ENCODE data around the gene FAM168B.

GRCh38 chr2:131014141-131014540, 79.1 kb downstream of the FAM168B start:
- no peak for TF ChIP-seq CTCF (IDR thresholded peaks at IDR 0.05; ENCODE audit: low read length)
- TF ChIP-seq EZH2 (IDR thresholded peaks at IDR 0.05; ENCODE audit: borderline replicate concordance, low read length), result no peak
